GM15510 (cell line): Measurements from ENCODE around the gene SNAP29.

Experiments used
- POLR2A ChIP-seq: IDR thresholded peaks from 3 replicates; pipeline ENCODE4 v1.6.1; 2011; ENCODE audit warnings: borderline replicate concordance; ENCODE audit not compliant: insufficient read length; ENCODE audit errors: extremely low read depth

Gene SNAP29

DNA sequence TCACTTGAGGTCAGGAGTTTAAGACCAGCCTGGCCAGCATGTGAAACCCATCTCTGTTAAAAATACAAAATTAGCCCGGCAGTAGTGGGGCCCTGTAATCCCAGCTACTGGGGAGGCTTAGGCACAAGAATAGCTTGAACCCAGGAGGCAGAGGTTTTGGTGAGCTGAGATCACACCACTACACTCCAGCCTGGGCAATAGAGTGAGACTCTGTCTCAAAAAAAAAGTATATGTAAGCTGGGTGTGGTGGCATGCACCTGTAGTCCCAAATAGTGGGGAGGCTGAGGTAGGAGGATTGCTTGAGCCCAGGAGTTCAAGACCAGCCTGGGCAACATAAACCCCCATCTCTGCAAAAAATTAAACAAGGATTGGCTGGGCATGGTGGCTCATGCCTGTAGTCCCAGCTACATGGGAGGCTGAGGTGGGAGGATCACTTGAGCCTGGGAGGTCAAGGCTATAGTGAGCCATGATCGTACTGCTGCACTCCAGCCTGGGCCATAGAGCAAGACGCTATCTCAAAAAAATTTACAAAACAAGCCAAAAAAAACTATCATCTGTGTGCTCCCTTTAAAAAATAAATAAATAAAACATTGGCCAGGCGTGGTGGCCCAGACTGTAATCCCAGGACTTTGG lies 69.2 kb downstream of the SNAP29 start:
- no peak for TF ChIP-seq POLR2A

DNA sequence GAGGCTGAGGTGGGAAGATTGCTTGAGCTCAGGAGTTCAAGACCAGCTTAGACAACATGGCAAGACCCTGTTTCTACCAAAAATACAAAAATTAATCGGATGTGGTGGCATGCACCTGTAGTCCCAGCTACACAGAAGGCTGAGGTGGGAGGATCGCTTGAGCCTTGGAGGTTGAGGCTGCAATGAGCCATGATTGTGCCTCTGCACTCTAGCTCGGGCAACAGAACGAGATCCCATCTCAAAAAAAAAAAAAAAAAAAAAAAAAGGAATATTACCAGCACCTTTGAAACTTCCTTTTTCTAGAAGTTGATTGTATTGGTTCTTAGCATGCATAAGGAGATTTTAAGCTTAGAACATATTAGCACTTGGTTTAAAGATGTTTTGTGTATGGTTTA lies 69.8 kb downstream of the SNAP29 start:
- no peak for TF ChIP-seq POLR2A

DNA sequence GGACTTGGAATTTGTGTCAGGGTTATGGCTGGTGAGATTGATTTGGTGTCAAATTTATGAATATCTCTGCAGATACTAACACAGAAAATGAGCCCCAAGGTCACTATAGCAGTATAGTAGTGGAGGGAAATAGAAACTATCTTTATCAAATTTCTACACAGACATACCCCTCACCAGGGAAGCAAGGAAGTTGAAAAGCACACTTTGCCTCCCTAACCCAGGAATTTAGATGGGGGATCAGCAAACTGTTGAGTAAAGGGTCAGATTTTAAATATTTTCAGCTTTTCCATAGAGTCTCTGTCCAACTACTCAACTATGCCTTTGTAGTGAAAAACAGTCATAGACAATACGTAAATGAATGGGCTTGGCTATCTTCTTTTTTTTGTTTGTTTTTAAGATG lies 71.2 kb downstream of the SNAP29 start:
- no peak for TF ChIP-seq POLR2A

DNA sequence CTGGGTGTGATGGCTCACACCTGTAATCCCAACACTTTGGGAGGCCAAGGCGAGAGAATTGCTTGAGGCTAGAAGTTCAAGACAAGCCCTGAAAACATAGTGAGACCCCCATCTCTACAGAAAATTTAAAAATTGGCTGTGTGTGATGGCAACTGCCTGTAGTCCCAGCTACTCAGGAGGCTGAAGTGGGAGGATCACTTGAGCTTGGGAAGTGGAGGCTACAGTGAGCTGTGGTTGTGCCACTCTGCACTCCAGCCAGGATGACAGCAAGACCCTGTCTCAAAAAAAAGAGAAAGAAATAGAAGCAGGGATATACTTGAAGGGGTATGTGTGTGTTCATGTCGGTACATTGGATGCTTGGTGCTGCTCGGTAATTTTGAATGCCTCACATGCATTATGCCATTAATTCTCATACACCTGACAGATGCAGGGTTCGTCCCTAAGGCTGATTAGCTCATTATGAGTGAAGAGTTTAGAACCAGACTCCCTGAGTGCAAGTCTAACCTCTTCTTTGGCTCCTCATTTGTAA lies 72.4 kb downstream of the SNAP29 start:
- TF ChIP-seq POLR2A = no peak

DNA sequence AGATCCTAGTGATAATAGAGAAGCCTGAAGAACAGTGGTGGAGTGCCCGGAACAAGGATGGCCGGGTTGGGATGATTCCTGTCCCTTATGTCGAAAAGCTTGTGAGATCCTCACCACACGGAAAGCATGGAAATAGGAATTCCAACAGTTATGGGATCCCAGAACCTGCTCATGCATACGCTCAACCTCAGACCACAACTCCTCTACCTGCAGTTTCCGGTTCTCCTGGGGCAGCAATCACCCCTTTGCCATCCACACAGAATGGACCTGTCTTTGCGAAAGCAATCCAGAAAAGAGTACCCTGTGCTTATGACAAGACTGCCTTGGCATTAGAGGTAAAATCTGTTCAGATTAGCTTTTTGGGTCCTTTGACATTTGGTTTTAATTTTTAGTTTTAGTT lies 75.1 kb downstream of the SNAP29 start:
- TF ChIP-seq POLR2A = no peak

DNA sequence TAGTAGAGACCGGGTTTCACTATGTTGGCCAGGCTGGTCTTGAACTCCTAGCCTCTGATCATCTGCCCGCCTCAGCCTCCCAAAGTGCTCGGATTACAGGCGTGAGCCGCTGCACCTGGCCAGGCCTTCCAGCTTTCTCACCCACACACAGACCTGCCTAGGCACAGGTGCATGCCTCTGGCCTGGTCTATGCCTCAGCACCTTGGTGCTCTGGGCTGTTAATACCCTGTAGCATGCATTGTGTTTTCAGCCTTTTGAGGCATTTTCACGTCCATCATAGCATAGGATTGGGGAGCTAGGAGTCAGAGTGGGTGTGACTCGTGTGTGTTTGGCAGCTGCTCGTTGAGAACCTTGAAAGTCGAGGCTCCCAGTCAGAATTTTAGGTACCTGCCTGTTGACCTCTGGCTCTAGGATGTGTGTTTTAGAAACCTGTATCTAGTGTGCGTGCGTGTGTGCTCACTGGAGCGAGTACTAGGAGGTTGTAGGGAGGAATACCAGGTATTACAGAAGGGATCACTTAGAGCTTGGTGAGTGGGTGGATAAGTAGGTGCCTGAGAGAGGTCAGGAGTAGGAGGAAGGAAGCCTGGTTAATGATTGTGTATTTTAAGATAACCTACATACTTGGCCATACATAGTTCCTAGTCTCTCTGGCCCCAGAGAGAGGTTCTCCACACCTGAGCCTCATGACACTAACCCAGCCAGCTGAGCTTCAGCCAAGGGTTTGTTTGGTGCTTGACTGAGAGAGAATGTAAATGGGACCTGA lies 78.4 kb downstream of the SNAP29 start:
- no peak for TF ChIP-seq POLR2A

DNA sequence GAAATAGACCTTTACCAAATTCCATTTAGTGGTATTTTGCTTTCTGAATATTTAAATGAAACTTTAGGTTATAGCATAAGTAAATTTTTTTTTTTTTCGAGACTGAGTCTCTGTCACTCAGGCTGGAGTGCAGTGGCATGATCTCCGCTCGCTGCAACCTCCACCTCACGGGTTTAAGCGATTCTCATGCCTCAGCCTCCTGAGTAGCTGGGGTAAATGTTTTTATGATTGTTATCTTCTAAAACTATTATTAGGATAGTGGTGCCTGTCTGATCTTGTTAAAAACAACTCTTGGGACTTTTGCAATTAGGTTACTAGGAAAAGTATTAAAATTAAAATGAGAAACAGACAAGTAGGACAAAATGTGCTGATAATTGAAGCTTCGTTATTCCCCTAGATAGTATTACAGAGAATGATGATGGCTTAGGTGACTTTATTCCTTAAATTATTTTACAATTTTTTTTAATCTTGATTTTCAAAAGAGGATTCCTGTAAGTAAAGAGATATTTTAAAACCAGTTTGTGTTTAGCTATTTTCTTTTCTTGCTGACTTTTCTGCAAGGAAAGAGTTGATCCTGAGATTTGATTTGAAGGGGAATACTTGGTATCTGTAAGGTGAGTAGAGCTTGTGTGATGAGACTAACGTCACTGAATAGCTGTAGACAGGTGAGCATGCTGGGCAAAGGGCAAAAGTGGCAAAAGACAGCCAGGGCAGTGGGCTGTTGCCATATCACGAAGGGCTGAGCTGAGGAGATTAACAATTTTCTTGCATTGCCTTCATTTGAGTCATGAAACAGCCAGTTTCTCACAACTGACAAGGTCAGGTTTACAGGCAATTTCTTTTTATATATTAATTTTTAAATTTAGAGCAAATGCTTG lies 79.2 kb downstream of the SNAP29 start:
- TF ChIP-seq POLR2A = no peak

DNA sequence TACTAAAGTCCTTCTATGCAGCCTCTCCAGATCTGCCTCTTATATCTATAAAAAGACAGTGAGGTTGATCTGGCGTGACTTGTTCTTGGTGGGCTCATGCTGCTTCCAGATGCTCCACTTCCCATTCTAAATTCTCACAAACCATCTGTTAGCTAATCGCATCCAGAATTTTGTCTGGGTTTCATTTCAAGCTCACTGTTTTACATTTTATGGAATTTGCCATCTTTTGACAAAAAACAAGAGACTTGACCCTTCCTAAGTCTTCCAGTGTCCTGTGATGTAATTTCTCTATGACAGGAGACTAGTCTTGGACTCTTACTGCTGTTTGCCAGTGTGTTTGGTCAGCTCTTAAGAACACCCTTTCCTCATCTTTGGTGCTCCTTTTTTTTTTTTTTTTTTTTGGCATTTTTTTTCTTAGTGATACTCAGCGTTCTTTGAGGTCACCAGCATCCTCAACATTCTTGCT lies 81.4 kb downstream of the SNAP29 start:
- TF ChIP-seq POLR2A = no peak
